Osteocyte (in vitro differentiated cells): ENCODE measurements around the gene CYP27B1. TPM values are rescaled to one million over a fixed set of nuclear protein-coding genes. Genes with fewer than 3 reads are reported as not detected.

Experiments
- DNase-seq: peaks from one replicate; pipeline ENCODE4 v3.0.0; 2021; ENCODE audit warnings: mixed read lengths; ENCODE audit not compliant: unreplicated experiment; ENCODE audit errors: extremely low spot score
- H3K27ac Mint-ChIP-seq: one replicate; pipeline ENCODE4 v1.8.0; 2021; ENCODE audit warnings: mild to moderate bottlenecking, mixed read lengths; ENCODE audit not compliant: unreplicated experiment
- H3K27me3 Mint-ChIP-seq: one replicate; pipeline ENCODE4 v1.8.0; 2021; ENCODE audit warnings: mixed read lengths; ENCODE audit not compliant: unreplicated experiment
- H3K36me3 Mint-ChIP-seq: one replicate; pipeline ENCODE4 v1.8.0; 2021; ENCODE audit warnings: mixed read lengths; ENCODE audit not compliant: unreplicated experiment
- H3K4me1 Mint-ChIP-seq: one replicate; pipeline ENCODE4 v1.8.0; 2021; ENCODE audit warnings: mixed read lengths; ENCODE audit not compliant: unreplicated experiment
- H3K4me3 Mint-ChIP-seq: one replicate; pipeline ENCODE4 v1.8.0; 2021; ENCODE audit warnings: mild to moderate bottlenecking, moderate library complexity, mixed read lengths; ENCODE audit not compliant: unreplicated experiment
- H3K9me3 Mint-ChIP-seq: one replicate; pipeline ENCODE4 v1.8.0; 2021; ENCODE audit warnings: mixed read lengths; ENCODE audit not compliant: unreplicated experiment
- CTCF ChIP-seq: fragments of 200-600 bp; sonication (generic); IDR thresholded peaks from 2 replicates; pipeline ENCODE4 v1.5.0; 2021; ENCODE audit warnings: antibody characterized with exemption, mild to moderate bottlenecking, moderate library complexity
- long read RNA-seq: library from polyadenylated mRNA; unstranded; transcript quantifications from one replicate; pipeline ENCODE4 v2.0.0, GENCODE V29; 2021
- total RNA-seq: library from RNA; stranded (reverse); gene quantifications from 2 replicates; pipeline ENCODE4 v1.2.1, GENCODE V29; 2021

The CYP27B1 gene
- 1.7 and 2.3 TPM in 2 replicates for total RNA-seq
- long read RNA-seq, partial matches to known transcripts = 1 of 5 reads
- long read RNA-seq, other reads (novel, unspliced or antisense) = 4 of 5 reads

GRCh38 chr12:57766464-57767304, at the start of gene CYP27B1:
Gene CYP27B1 (minus strand): TSS chr12:57767078. CDS start chr12:57767041, 37 bp downstream.
- no peak for TF ChIP-seq CTCF
- Mint-ChIP-seq H3K4me1 (peaks cover 25% of the 10 kb centered on the region), H3K27ac (no peak within 1 kb of the TSS), H3K27me3 (peaks cover 33% of the 10 kb centered on the region), H3K36me3 (peaks cover 6% of the 10 kb centered on the region), H3K4me3 (peak within 1 kb of the TSS; percentile 67), H3K9me3 (no peaks in the 10 kb centered on the region)
- no peak for DNase-seq

- no peak overlapping the region for H3K27ac Mint-ChIP-seq
- H3K36me3 Mint-ChIP-seq = peaks cover 18% of the 10 kb centered on the region
- no peaks in the 10 kb centered on the region for H3K9me3 Mint-ChIP-seq
- no peak overlapping the region for H3K4me3 Mint-ChIP-seq
- no peak for TF ChIP-seq CTCF
- no peaks in the 10 kb centered on the region for H3K4me1 Mint-ChIP-seq
- H3K27me3 Mint-ChIP-seq = no peaks in the 10 kb centered on the region
- DNase-seq = no peak
Measured at GRCh38 chr12:57816001-57816854, 49.4 kb upstream of the CYP27B1 start.

- DNase-seq = no peak
- Mint-ChIP-seq H3K4me3 (no peak overlapping the region), H3K27me3 (no peaks in the 10 kb centered on the region), H3K36me3 (peaks cover 11% of the 10 kb centered on the region), H3K27ac (no peak overlapping the region), H3K4me1 (no peaks in the 10 kb centered on the region), H3K9me3 (no peaks in the 10 kb centered on the region)
- no peak for TF ChIP-seq CTCF
Measured at GRCh38 chr12:57815177-57816000, 48.5 kb upstream of the CYP27B1 start.

- Mint-ChIP-seq H3K27ac (peak overlapping the region; percentile 58), H3K27me3 (no peaks in the 10 kb centered on the region), H3K9me3 (no peaks in the 10 kb centered on the region), H3K36me3 (peaks cover 9% of the 10 kb centered on the region), H3K4me3 (no peak overlapping the region), H3K4me1 (no peaks in the 10 kb centered on the region)
- TF ChIP-seq CTCF = no peak
- no peak for DNase-seq
Measured at GRCh38 chr12:57813971-57814772, 47.3 kb upstream of the CYP27B1 start.
